Peyer's patch (tissue), 4 donors: ENCODE results near the gene DCC.

Experiments used
- POLR2A ChIP-seq, 2 donors: fragments of 450-650 bp; IDR thresholded peaks; one replicate each; pipeline ENCODE4 v1.5.1; 2017; ENCODE audit warnings: antibody characterized with exemption in 2 of 2, mild to moderate bottlenecking in 2 of 2, moderate library complexity in 2 of 2
- TF ChIP-seq, protein P1 (sequence below), 6 experiments: fragments of 450-650 bp in 4 of 6; fragments of 200-600 bp in 2 of 6; sonication (generic) in 1 of 6; IDR thresholded peaks; one replicate each; pipeline ENCODE4 v1.5.1; 2017 to 2019; ENCODE audit warnings: antibody characterized with exemption in 6 of 6, mild to moderate bottlenecking in 3 of 6, moderate library complexity in 1 of 6

DNA sequence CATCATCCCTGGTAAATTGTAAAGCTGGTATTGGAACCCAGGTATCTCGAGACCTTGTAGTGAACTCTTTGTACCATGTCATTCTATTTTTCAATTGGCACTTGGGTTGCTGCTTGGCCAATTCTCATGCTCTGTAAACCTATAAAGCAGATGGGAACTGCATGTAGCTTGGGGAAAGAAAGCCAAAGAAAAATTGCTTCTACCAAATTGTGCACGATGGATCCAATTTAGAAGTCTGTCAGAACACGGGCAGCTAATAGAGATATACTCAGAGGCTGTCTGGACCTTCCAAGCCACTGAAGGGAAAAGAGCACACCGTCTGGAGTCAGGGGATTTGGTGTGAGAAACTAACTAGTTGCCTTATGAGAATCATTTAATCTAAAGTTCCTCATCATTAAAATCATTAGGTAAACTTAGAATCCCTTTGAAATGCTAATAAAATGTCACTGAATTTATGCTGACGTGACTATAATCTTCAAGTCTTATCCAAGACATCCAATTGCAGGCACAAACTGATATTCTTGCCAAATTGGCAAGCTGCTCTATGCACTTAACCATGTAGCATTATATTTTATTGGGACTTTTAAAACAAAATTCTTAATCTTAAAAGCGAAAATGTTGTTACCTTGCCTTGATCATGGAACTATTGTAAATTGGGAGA lies 206.8 kb downstream of the DCC start:
- TF ChIP-seq, protein P1, sequence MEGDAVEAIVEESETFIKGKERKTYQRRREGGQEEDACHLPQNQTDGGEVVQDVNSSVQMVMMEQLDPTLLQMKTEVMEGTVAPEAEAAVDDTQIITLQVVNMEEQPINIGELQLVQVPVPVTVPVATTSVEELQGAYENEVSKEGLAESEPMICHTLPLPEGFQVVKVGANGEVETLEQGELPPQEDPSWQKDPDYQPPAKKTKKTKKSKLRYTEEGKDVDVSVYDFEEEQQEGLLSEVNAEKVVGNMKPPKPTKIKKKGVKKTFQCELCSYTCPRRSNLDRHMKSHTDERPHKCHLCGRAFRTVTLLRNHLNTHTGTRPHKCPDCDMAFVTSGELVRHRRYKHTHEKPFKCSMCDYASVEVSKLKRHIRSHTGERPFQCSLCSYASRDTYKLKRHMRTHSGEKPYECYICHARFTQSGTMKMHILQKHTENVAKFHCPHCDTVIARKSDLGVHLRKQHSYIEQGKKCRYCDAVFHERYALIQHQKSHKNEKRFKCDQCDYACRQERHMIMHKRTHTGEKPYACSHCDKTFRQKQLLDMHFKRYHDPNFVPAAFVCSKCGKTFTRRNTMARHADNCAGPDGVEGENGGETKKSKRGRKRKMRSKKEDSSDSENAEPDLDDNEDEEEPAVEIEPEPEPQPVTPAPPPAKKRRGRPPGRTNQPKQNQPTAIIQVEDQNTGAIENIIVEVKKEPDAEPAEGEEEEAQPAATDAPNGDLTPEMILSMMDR (IDR thresholded peaks at IDR 0.05): no peak
- TF ChIP-seq POLR2A (IDR thresholded peaks at IDR 0.05): no peak
